ENCODE measurements around the gene CRY1. TPM values are rescaled to one million over a fixed set of nuclear protein-coding genes. Genes with fewer than 3 reads are reported as not detected.

The CRY1 gene
- total RNA-seq, 4 donors from 2014 or later: 32.4 to 64.4 (median 47.6) TPM

DNA sequence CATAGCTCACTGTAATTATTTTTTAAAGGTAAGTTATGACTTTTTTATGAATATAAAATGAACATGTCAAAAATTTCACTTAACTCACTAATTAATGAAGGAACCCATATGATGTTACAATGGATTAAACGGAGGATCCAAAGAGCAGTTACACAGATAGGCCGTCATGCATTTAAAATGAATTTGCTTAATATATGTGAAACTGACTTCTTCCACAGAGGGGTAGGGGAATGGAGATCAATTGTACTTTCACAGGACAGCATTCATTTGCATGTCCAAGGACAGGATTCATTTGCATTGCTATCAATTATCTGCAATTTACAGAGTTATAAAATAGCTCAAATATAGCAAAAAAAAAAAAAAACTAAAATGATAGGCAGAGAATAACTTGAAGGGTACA lies 6.6 kb upstream of the CRY1 start:
- DNase-seq: no peak
- no peaks in the 10 kb centered on the region for H3K9me3 ChIP-seq
- H3K27me3 ChIP-seq: no peaks in the 10 kb centered on the region
- no peaks in the 10 kb centered on the region for H3K36me3 ChIP-seq
- no peaks in the 10 kb centered on the region for H3K4me1 ChIP-seq
- TF ChIP-seq, protein P1, sequence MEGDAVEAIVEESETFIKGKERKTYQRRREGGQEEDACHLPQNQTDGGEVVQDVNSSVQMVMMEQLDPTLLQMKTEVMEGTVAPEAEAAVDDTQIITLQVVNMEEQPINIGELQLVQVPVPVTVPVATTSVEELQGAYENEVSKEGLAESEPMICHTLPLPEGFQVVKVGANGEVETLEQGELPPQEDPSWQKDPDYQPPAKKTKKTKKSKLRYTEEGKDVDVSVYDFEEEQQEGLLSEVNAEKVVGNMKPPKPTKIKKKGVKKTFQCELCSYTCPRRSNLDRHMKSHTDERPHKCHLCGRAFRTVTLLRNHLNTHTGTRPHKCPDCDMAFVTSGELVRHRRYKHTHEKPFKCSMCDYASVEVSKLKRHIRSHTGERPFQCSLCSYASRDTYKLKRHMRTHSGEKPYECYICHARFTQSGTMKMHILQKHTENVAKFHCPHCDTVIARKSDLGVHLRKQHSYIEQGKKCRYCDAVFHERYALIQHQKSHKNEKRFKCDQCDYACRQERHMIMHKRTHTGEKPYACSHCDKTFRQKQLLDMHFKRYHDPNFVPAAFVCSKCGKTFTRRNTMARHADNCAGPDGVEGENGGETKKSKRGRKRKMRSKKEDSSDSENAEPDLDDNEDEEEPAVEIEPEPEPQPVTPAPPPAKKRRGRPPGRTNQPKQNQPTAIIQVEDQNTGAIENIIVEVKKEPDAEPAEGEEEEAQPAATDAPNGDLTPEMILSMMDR (IDR thresholded peaks at IDR 0.05): no peak
- no peak for TF ChIP-seq POLR2A (IDR thresholded peaks at IDR 0.05)
- no peak overlapping the region for H3K27ac ChIP-seq
- no peak overlapping the region for H3K4me3 ChIP-seq

DNA sequence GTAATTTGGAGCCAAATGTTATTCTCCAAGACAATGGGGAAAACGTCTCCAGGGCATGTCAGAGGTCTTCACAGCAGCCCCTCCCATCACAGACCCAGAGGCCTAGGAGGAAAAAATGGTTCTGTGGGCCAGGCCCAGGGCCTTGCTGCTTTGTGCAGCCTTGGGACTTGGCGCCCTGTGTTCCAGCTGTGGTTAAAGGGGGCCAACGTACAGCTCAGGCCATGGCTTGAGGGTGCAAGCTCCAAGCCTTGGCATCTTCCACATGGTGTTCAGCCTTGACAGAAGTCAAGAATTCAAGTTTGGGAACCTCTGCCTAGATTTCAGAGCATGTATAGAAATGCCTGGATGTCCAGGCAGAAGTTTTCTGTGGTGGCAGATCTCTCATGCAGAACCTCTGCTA lies 3.2 kb upstream of the CRY1 start:
- no peaks in the 10 kb centered on the region for H3K36me3 ChIP-seq
- no peak for DNase-seq
- H3K9me3 ChIP-seq: no peaks in the 10 kb centered on the region
- H3K4me3 ChIP-seq: no peak overlapping the region
- no peak overlapping the region for H3K27ac ChIP-seq
- no peaks in the 10 kb centered on the region for H3K27me3 ChIP-seq
- H3K4me1 ChIP-seq: peaks cover 0 to 8% (median 3%) of the 10 kb centered on the region in 4 donors
- TF ChIP-seq POLR2A (IDR thresholded peaks at IDR 0.05): no peak
- TF ChIP-seq, protein P1 (IDR thresholded peaks at IDR 0.05): no peak

DNA sequence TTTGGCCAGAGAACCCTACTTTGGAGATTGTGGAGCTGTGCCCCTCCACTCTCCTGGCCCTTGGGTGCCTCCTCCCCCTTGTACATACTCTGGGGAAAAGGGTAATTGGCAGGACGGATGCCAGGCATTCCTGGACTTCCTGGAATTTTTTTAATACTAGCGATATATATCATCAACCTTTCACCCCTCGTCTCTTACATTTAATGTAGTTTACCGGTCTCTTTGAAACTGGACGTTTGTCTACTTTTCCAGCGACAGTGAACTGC lies 767 bp upstream of the CRY1 start:
- Histone ChIP-seq H3K36me3 (no peaks in the 10 kb centered on the region), H3K4me3 (peak overlapping the region; percentile 65 to 87 (median 82)), H3K4me1 (peaks cover 0 to 11% (median 6%) of the 10 kb centered on the region in 4 donors), H3K27ac (peak overlapping the region; percentile 87 to 98 (median 96)), H3K9me3 (no peaks in the 10 kb centered on the region), H3K27me3 (no peaks in the 10 kb centered on the region)
- no peak for TF ChIP-seq POLR2A (IDR thresholded peaks at IDR 0.05)
- TF ChIP-seq, protein P1 (IDR thresholded peaks at IDR 0.05): no peak
- no peak for DNase-seq

DNA sequence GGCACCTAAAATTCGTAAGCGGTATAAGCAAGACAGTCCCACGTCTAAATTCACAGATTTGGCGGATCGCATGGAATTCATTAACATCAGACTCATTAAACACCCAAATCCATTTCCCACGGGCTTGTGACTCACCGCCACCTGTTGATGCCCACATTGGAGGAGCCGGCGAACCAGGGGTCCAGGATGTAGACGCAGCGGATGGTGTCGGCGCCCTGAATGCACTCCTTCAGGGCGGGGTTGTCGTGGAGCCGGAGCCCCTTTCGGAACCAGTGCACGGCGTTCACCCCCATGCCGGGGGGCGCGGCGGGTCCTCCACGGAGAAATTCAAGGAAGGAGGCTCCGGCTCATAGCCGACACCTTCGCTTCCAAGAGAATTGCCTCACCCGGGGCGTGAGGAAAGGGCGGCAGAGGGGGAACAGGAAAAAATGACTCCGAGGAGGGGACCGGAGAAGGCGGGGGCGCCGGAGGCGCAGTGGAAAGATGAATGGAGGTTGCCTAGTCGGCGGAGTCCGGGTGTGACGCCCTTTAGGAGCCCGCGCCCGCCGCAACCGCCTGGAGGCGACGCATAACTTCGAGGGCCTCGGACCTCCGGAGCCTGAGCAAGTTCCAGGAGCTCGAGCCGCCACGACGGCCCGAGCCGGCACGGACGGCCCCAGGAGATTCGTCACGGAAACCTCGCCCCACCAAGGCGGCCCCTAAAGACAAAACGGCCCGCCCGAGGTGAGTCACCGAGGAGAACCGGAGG lies 506 bp downstream of the CRY1 start:
- H3K9me3 ChIP-seq: no peaks in the 10 kb centered on the region
- H3K4me1 ChIP-seq: peaks cover 0 to 11% (median 6%) of the 10 kb centered on the region in 4 donors
- DNase-seq: peak in 2 of 3 donors; percentile 44 to 73
- peak overlapping the region; percentile 65 to 87 (median 82) for H3K4me3 ChIP-seq
- H3K36me3 ChIP-seq: no peaks in the 10 kb centered on the region
- TF ChIP-seq POLR2A (IDR thresholded peaks at IDR 0.05): no peak
- TF ChIP-seq, protein P1 (IDR thresholded peaks at IDR 0.05): peak in 2 of 6 experiments; percentile 4 to 31
- no peaks in the 10 kb centered on the region for H3K27me3 ChIP-seq
- H3K27ac ChIP-seq: peak overlapping the region; percentile 87 to 98 (median 96)

DNA sequence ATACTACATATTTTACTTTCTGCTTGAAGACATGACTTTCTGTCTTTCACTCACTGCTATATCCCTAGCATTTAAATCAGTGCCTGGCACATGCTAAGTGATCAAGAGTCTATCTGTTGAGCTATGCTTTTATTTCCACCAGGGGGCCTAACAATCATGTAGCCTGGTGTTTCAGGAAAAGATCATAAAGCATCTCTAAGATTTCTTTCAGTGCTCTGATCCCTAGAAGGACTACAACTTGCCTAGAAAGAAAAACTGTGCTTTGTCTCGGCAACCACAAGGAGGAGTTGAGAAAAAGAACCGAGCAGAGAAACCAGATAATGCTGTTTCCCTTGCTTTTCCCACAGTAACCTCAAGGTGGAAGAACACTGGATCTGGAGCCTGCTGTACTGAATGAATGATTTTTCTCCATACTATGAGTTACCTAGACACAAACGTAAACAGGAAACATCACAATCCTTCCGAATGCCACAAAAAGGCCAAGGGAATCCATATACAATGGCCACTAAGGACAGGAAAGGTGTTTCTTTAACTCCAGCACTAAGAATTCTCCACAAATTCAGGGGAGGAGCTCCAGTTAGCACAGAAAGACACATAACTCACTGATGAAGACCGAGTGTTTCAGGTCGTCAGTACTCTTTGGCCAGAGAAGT lies 1.2 kb downstream of the CRY1 start:
- Histone ChIP-seq H3K9me3 (no peaks in the 10 kb centered on the region), H3K27me3 (no peaks in the 10 kb centered on the region), H3K4me1 (peaks cover 0 to 11% (median 6%) of the 10 kb centered on the region in 4 donors), H3K4me3 (peak overlapping the region; percentile 65 to 87 (median 82)), H3K27ac (peak overlapping the region; percentile 87 to 98 (median 96)), H3K36me3 (no peaks in the 10 kb centered on the region)
- no peak for DNase-seq
- TF ChIP-seq, protein P1 (IDR thresholded peaks at IDR 0.05): peak; percentile 49 to 95 (median 83)
- TF ChIP-seq POLR2A (IDR thresholded peaks at IDR 0.05): peak in 1 of 2 donors; percentile 15
